ENCODE results near the gene BID.

The BID gene

GRCh38 chr22:17774206-17774925 lies at the start of gene BID:
Gene BID, minus strand, starts transcription at chr22:17774469. Its CDS starts 24,353 bp downstream, at chr22:17750116.
- no peak for DNase-seq (ENCODE audit: low spot score)

- no peak for DNase-seq (ENCODE audit: low spot score)
Measured at GRCh38 chr22:17823964-17824363, 49.7 kb upstream of the BID start.

GRCh38 chr22:17823226-17823625 lies 49.0 kb upstream of the BID start:
- no peak for DNase-seq (ENCODE audit: low spot score)

GRCh38 chr22:17822087-17822486 lies 47.8 kb upstream of the BID start:
- no peak for DNase-seq (ENCODE audit: low spot score)

GRCh38 chr22:17820879-17821439 lies 46.7 kb upstream of the BID start:
- DNase-seq (ENCODE audit: low spot score): no peak

- no peak for DNase-seq (ENCODE audit: low spot score)
Measured at GRCh38 chr22:17818649-17819048, 44.4 kb upstream of the BID start.

- no peak for DNase-seq (ENCODE audit: low spot score)
Measured at GRCh38 chr22:17818180-17818579, 43.9 kb upstream of the BID start.

GRCh38 chr22:17817511-17818065 lies 43.3 kb upstream of the BID start:
- DNase-seq (ENCODE audit: low spot score): no peak

- no peak for DNase-seq (ENCODE audit: low spot score)
Measured at GRCh38 chr22:17817079-17817478, 42.8 kb upstream of the BID start.

GRCh38 chr22:17816649-17817048 lies 42.4 kb upstream of the BID start:
- no peak for DNase-seq (ENCODE audit: low spot score)

GRCh38 chr22:17815703-17816254 lies 41.5 kb upstream of the BID start:
- DNase-seq (ENCODE audit: low spot score): no peak

- no peak for DNase-seq (ENCODE audit: low spot score)
Measured at GRCh38 chr22:17814830-17815229, 40.6 kb upstream of the BID start.

- no peak for DNase-seq (ENCODE audit: low spot score)
Measured at GRCh38 chr22:17814084-17814483, 39.8 kb upstream of the BID start.

GRCh38 chr22:17811119-17811518 lies 36.9 kb upstream of the BID start:
- DNase-seq (ENCODE audit: low spot score): no peak

- DNase-seq (ENCODE audit: low spot score): no peak
Measured at GRCh38 chr22:17810570-17811116, 36.4 kb upstream of the BID start.

- no peak for DNase-seq (ENCODE audit: low spot score)
Measured at GRCh38 chr22:17808693-17809403, 34.6 kb upstream of the BID start.

GRCh38 chr22:17807578-17808410 lies 33.5 kb upstream of the BID start:
- no peak for DNase-seq (ENCODE audit: low spot score)

- DNase-seq (ENCODE audit: low spot score): no peak
Measured at GRCh38 chr22:17807086-17807485, 32.8 kb upstream of the BID start.

GRCh38 chr22:17806437-17806836 lies 32.2 kb upstream of the BID start:
- DNase-seq (ENCODE audit: low spot score): no peak

- no peak for DNase-seq (ENCODE audit: low spot score)
Measured at GRCh38 chr22:17804331-17805080, 30.2 kb upstream of the BID start.
